Spleen (tissue), 11 donors: ENCODE measurements around the gene DNAJB6. TPM values are rescaled to one million over a fixed set of nuclear protein-coding genes. Genes with fewer than 3 reads are reported as not detected.

Experiments used
- DNase-seq: peaks from one replicate; pipeline ENCODE4 v3.0.0-alpha.2; 2020
- H3K27ac ChIP-seq, 8 donors: fragments of 200-600 bp; sonication (generic) in 7 of 8; 1 replicate in 4 of 8; 2 replicates in 4 of 8; pipeline versions ENCODE4 v1.5.0 to v1.8.0; 2016 to 2021; ENCODE audit warnings: inconsistent platforms in 4 of 8, mild to moderate bottlenecking in 4 of 8, moderate library complexity in 1 of 8
- H3K27me3 ChIP-seq, 7 donors: fragments of 200-600 bp; sonication (generic) in 6 of 7; replicated peaks in 1 of 7; 1 replicate in 4 of 7; 2 replicates in 3 of 7; pipeline versions ENCODE4 v1.5.0 to v1.8.0; 2016 to 2021; ENCODE audit warnings: inconsistent platforms in 3 of 7, mild to moderate bottlenecking in 1 of 7
- H3K36me3 ChIP-seq, 6 donors: fragments of 200-600 bp; sonication (generic) in 5 of 6; 1 replicate in 4 of 6; 2 replicates in 2 of 6; pipeline versions ENCODE4 v1.5.0 to v1.8.0; 2016 to 2021; ENCODE audit warnings: inconsistent platforms in 2 of 6
- H3K4me1 ChIP-seq, 6 donors: fragments of 200-600 bp; sonication (generic) in 5 of 6; 1 replicate in 3 of 6; 2 replicates in 3 of 6; pipeline versions ENCODE4 v1.5.0 to v1.8.0; 2016 to 2021; ENCODE audit warnings: inconsistent platforms in 3 of 6
- H3K4me3 ChIP-seq, 8 donors: fragments of 200-600 bp; sonication (generic) in 7 of 8; 1 replicate in 4 of 8; 2 replicates in 4 of 8; pipeline versions ENCODE4 v1.5.0 to v1.8.0; 2016 to 2021; ENCODE audit warnings: inconsistent platforms in 4 of 8, mild to moderate bottlenecking in 4 of 8, moderate library complexity in 2 of 8
- H3K9me3 ChIP-seq, 8 donors: fragments of 200-600 bp; sonication (generic) in 7 of 8; 1 replicate in 4 of 8; 2 replicates in 4 of 8; pipeline versions ENCODE4 v1.5.0 to v1.8.0; 2016 to 2021; ENCODE audit warnings: inconsistent platforms in 4 of 8
- POLR2A ChIP-seq, 3 donors: fragments of 450-650 bp; IDR thresholded peaks; one replicate each; pipeline ENCODE4 v1.5.1; 2017; ENCODE audit warnings: antibody characterized with exemption in 3 of 3, mild to moderate bottlenecking in 1 of 3
- POLR2AphosphoS5 ChIP-seq, 3 donors: sonication (generic); formaldehyde crosslinking; IDR thresholded peaks; one replicate each; pipeline ENCODE4 v1.5.1; 2017; ENCODE audit warnings: antibody characterized with exemption in 3 of 3
- WGBS, 5 donors: extraction: QIAGEN DNeasy Blood & Tissue Kit in 3 of 5; methylation state at CpG; one replicate each; pipeline versions ENCODE4 v1.1.5 to v1.1.7; 2013 to 2018; 5-methylcytosine and 5-hydroxymethylcytosine counted together
- intact Hi-C: fragments of 100-400 bp; cut with DNase I; formaldehyde crosslinking; loops from one replicate; pipeline ENCODE4 v1.15.0; 2023; ENCODE audit warnings: low total_unique reads
- polyA plus RNA-seq, 3 donors: library from polyadenylated mRNA; stranded (reverse); fragments of 200-250 nt; gene quantifications; one replicate each; pipeline ENCODE4 v1.2.1, GENCODE V29; 2013
- total RNA-seq, 7 donors: library from RNA; depleted of rRNA in 3 of 7; stranded (reverse); fragments of >200 nt in 3 of 7; fragmentation: NEBNext Ultra II Directional in 4 of 7; extraction: Animal tissue kit (Norgen Biotek cat#: 25700) in 4 of 7; gene quantifications; one replicate each; pipeline versions ENCODE4 v1.1.0 to v1.2.1, GENCODE V29; 2016 to 2021
- TF ChIP-seq, protein P1 (sequence below), 11 experiments: fragments of 200-600 bp in 7 of 11; fragments of 450-650 bp in 4 of 11; sonication (generic) in 4 of 11; IDR thresholded peaks in 8 of 11; conservative IDR thresholded peaks in 3 of 11; 1 replicate in 7 of 11; 2 replicates in 4 of 11; pipeline versions ENCODE4 v1.4.0 to v1.8.0; 2016 to 2021; ENCODE audit warnings: antibody characterized with exemption in 11 of 11, inconsistent platforms in 4 of 11, mild to moderate bottlenecking in 1 of 11
- donor health status: healthy with polysubstance abuse.
- donor health status: DM: no; HTN: no; CAD: no; lungs with moderate emphysema.
- donor health status: DM: no; HTN: no; CAD: no.
- donor health status: Bipolar disorder and iron deficiency.
- donor health status: healthy.
- donor health status: DM: no; HTN: no; CAD: no.
- donor health status: DM: yes; HTN: yes; CAD: no.

The DNAJB6 gene
- total and polyA plus RNA-seq, 10 donors, result 37.7 to 115 (median 92.0) TPM

DNA sequence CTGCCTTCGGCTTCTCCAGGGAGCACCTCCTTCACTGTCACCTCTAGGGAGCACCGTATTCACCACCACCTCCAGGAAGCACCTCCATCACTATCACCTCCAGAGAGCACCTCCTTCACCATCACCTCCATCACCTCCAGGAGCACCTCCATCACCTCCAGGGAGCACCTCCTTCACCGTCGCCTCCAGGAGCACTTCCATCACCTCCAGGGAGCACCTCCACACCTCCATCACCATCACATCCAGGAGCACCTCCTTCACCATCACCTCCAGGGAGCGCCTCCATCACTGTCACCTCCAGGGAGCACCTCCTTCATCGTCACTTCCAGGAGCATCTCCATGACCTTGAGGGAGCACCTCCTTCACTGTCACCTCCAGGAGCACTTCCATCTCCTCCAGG is 102.3 kb downstream of the DNAJB6 start:
- DNase-seq, result no peak
- H3K9me3 ChIP-seq, result no peaks in the 10 kb centered on the region
- H3K36me3 ChIP-seq, result no peaks in the 10 kb centered on the region
- H3K27ac ChIP-seq, result no peak overlapping the region
- TF ChIP-seq POLR2A (IDR thresholded peaks at IDR 0.05) (no peak), POLR2AphosphoS5 (IDR thresholded peaks at IDR 0.05) (no peak)
- TF ChIP-seq, protein P1, sequence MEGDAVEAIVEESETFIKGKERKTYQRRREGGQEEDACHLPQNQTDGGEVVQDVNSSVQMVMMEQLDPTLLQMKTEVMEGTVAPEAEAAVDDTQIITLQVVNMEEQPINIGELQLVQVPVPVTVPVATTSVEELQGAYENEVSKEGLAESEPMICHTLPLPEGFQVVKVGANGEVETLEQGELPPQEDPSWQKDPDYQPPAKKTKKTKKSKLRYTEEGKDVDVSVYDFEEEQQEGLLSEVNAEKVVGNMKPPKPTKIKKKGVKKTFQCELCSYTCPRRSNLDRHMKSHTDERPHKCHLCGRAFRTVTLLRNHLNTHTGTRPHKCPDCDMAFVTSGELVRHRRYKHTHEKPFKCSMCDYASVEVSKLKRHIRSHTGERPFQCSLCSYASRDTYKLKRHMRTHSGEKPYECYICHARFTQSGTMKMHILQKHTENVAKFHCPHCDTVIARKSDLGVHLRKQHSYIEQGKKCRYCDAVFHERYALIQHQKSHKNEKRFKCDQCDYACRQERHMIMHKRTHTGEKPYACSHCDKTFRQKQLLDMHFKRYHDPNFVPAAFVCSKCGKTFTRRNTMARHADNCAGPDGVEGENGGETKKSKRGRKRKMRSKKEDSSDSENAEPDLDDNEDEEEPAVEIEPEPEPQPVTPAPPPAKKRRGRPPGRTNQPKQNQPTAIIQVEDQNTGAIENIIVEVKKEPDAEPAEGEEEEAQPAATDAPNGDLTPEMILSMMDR (IDR thresholded peaks at IDR 0.05 in 8 of 11, conservative IDR thresholded peaks at IDR 0.05 in 3 of 11), result no peak
- intact Hi-C loops, result no loop called here
- no peak overlapping the region for H3K4me3 ChIP-seq
- H3K4me1 ChIP-seq, result no peaks in the 10 kb centered on the region
- H3K27me3 ChIP-seq, result peaks cover 0 to 4% (median 0%) of the 10 kb centered on the region in 7 donors
- 93 to 99% (median 96%) methylated on average over 6 of the region's 6 CpGs for WGBS, 5 donors

DNA sequence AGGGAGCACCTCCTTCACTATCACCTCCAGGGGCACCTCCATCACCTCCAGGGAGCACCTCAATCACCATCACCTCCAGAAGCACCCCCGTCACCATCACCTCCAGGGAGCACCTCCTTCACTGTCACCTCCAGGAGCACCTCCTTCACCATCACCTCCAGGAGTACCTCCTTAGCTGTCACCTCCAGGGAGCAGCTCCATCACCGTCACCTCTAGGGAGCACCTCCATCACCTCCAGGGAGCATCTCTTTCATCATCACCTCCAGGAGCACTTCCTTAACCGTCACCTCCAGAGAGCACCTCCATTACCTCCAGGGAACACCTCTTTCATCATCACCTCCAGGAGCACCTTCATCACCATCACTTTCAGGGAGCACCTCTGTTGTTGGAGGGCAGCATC is 103.0 kb downstream of the DNAJB6 start:
- H3K27me3 ChIP-seq, result peaks cover 0 to 5% (median 0%) of the 10 kb centered on the region in 7 donors
- TF ChIP-seq POLR2AphosphoS5 (IDR thresholded peaks at IDR 0.05) (no peak), POLR2A (IDR thresholded peaks at IDR 0.05) (no peak)
- TF ChIP-seq, protein P1 (IDR thresholded peaks at IDR 0.05 in 8 of 11, conservative IDR thresholded peaks at IDR 0.05 in 3 of 11), result no peak
- intact Hi-C loops, result no loop called here
- no peaks in the 10 kb centered on the region for H3K4me1 ChIP-seq
- no peaks in the 10 kb centered on the region for H3K9me3 ChIP-seq
- no peak overlapping the region for H3K4me3 ChIP-seq
- no peak overlapping the region for H3K27ac ChIP-seq
- DNase-seq, result peak; percentile 47
- H3K36me3 ChIP-seq, result no peaks in the 10 kb centered on the region
- 59 to 81% (median 67%) methylated on average over 3 of the region's 3 CpGs for WGBS, 5 donors

DNA sequence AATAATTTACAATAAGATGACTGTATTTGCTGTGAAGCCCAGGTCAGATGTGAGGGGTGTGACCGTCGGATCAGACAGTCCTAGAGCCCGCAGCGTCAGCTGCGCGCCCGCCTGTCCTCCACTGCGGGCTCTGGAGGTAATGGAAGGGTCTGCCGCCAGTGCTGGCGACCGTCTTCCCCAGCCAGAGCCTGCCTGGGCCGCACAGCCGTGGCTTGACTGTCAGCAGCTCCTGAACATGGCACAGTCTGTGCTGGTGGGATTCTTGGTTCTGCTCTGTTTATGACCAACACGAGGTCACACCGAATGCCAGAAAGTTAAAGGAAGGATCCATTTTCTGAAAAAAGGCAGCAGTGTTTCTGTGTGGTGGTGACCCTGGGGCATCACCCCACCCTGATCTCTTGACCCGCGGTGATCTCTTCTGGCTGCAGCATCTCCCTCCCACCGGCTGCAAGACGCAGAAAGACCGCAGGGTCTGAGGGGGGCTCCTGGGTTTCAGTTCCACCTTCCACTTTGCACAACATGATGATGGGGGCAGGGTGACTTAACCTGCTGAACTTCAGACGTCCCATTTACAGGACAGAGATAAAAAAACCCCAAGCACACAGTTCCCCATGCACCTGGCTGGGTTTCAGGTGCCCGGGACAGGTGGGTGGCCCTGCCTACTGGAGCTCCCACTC is 103.7 kb downstream of the DNAJB6 start:
- H3K9me3 ChIP-seq, result no peaks in the 10 kb centered on the region
- H3K27ac ChIP-seq, result no peak overlapping the region
- no peaks in the 10 kb centered on the region for H3K4me1 ChIP-seq
- H3K36me3 ChIP-seq, result no peaks in the 10 kb centered on the region
- H3K4me3 ChIP-seq, result no peak overlapping the region
- intact Hi-C loops, result no loop called here
- H3K27me3 ChIP-seq, result peaks cover 0 to 7% (median 0%) of the 10 kb centered on the region in 7 donors
- TF ChIP-seq POLR2AphosphoS5 (IDR thresholded peaks at IDR 0.05) (no peak), POLR2A (IDR thresholded peaks at IDR 0.05) (no peak)
- TF ChIP-seq, protein P1 (IDR thresholded peaks at IDR 0.05 in 8 of 11, conservative IDR thresholded peaks at IDR 0.05 in 3 of 11), result no peak
- peak; percentile 49 for DNase-seq
- WGBS, 5 donors, result 83 to 90% (median 87%) methylated on average over 21 to 22 of the region's 22 CpGs

DNA sequence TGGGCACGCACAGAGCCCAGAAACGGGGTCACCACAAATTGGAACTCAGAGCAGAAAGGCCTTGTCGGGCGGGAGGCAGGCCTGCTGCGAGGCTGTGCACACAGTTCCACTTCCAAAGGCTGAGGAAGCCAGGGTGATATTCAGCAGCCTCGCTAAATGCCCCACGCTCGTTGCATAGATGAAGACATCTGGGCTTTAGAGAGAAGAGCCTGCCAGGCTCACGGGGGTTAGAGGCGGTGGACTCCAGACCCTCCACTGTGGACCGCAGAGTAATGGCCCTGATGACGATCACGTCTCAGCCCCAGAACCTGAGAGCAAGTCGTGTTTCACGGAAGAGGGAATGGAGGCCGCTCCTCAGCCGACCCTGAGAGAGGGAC is 104.2 kb downstream of the DNAJB6 start:
- H3K4me1 ChIP-seq, result no peaks in the 10 kb centered on the region
- no peaks in the 10 kb centered on the region for H3K36me3 ChIP-seq
- intact Hi-C loops, result no loop called here
- no peak overlapping the region for H3K27ac ChIP-seq
- H3K4me3 ChIP-seq, result no peak overlapping the region
- peaks cover 0 to 7% (median 0%) of the 10 kb centered on the region in 7 donors for H3K27me3 ChIP-seq
- peak; percentile 59 for DNase-seq
- no peak for TF ChIP-seq POLR2AphosphoS5 (IDR thresholded peaks at IDR 0.05)
- TF ChIP-seq, protein P1 (IDR thresholded peaks at IDR 0.05 in 8 of 11, conservative IDR thresholded peaks at IDR 0.05 in 3 of 11), result no peak
- no peak for TF ChIP-seq POLR2A (IDR thresholded peaks at IDR 0.05)
- 91 to 96% (median 94%) methylated on average over 8 to 17 of the region's 17 CpGs for WGBS, 5 donors
- no peaks in the 10 kb centered on the region for H3K9me3 ChIP-seq
